Measurements from ENCODE around the gene IMPDH2.

DNA sequence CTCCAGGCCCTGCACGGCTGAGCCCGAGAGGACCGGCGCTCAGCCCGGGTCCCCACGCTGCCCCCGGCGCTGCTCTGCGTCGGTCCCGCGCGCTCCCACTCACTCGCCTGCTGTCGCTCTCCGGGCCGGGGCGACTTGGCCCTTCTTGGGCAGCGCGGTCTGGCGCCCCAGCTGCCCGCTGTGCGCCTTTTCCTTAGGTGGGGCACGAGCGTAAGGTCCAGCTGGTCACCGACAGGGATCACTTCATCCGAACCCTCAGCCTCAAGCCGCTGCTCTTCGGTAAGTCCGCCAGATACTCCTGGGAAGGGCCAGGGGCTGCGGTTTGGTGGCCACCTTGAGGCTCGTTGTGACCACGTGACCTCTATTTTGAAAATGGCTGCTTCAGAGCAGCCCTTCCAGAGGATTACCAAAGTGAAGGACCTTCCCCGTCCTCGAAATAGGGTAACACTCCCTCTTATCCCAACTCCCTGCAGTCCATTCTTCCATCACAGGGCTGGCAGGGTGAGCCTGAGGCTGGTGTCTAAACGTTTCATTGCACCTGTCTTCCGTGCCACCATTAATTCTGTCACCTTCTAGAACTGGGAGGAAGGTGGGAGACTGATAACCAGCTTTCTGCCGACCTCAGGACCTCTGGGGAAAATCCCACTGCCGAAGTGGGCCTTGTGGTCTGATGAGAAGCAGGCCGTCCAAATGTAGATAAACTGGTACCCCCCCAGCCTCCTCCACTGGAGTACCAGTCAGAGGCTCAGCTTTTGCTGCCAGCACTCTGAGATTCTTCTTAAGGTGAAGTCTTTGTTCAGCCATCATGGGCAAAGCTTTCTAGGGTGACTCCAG is 38.3 kb downstream of the IMPDH2 start:
- TF ChIP-seq POLR2A (IDR thresholded peaks at IDR 0.05; ENCODE audit: low read depth, low read length) (no peak), TAF1 (IDR thresholded peaks at IDR 0.05; ENCODE audit: low read depth, low read length) (no peak), PAX5 (IDR thresholded peaks at IDR 0.05; ENCODE audit: insufficient read depth, low read length, severe bottlenecking) (no peak), POLR2AphosphoS5 (IDR thresholded peaks at IDR 0.05; ENCODE audit: low read depth, low read length) (no peak), SPI1 (IDR thresholded peaks at IDR 0.05; ENCODE audit: low read depth, low read length) (no peak), POU2F2 (IDR thresholded peaks at IDR 0.05; ENCODE audit: low read depth, low read length) (no peak)

All from GM12891 (cell line).